NCI-H1105 treated with DMSO at 0.1 percent for 48 hours (cell line): ENCODE measurements around the gene UBAC2.

Source experiments
- DNase-seq: peaks from one replicate; lab custom pipeline; 2025; lab: John Stamatoyannopoulos, UW

Gene UBAC2

GRCh38 chr13:99313501-99313900, 112.8 kb downstream of the UBAC2 start:
- DNase-seq, result no peak

GRCh38 chr13:99313941-99314340, 113.3 kb downstream of the UBAC2 start:
- DNase-seq, result no peak

GRCh38 chr13:99314640-99315176, 114.1 kb downstream of the UBAC2 start:
- no peak for DNase-seq

GRCh38 chr13:99315186-99315585, 114.5 kb downstream of the UBAC2 start:
- DNase-seq, result no peak

- DNase-seq, result no peak
Observed at GRCh38 chr13:99316224-99316623, 115.6 kb downstream of the UBAC2 start.

- DNase-seq, result peak; percentile 56
Observed at GRCh38 chr13:99316657-99317256, 116.1 kb downstream of the UBAC2 start.

GRCh38 chr13:99320693-99321481, 120.2 kb downstream of the UBAC2 start:
- DNase-seq, result no peak

GRCh38 chr13:99321709-99322108, 121.1 kb downstream of the UBAC2 start:
- no peak for DNase-seq

GRCh38 chr13:99322297-99323103, 121.8 kb downstream of the UBAC2 start:
- DNase-seq, result no peak

- DNase-seq, result no peak
Observed at GRCh38 chr13:99323488-99323887, 122.8 kb downstream of the UBAC2 start.

GRCh38 chr13:99326012-99326411, 125.4 kb downstream of the UBAC2 start:
- no peak for DNase-seq

- DNase-seq, result no peak
Observed at GRCh38 chr13:99327126-99327525, 126.5 kb downstream of the UBAC2 start.

- DNase-seq, result no peak
Observed at GRCh38 chr13:99327761-99328160, 127.1 kb downstream of the UBAC2 start.

- no peak for DNase-seq
Observed at GRCh38 chr13:99329477-99329876, 128.8 kb downstream of the UBAC2 start.

- no peak for DNase-seq
Observed at GRCh38 chr13:99330942-99331341, 130.3 kb downstream of the UBAC2 start.

GRCh38 chr13:99331881-99332293, 131.2 kb downstream of the UBAC2 start:
- no peak for DNase-seq

- no peak for DNase-seq
Observed at GRCh38 chr13:99332456-99332855, 131.8 kb downstream of the UBAC2 start.

- no peak for DNase-seq
Observed at GRCh38 chr13:99334221-99334620, 133.6 kb downstream of the UBAC2 start.

- no peak for DNase-seq
Observed at GRCh38 chr13:99335087-99335486, 134.4 kb downstream of the UBAC2 start.

- DNase-seq, result no peak
Observed at GRCh38 chr13:99335603-99336002, 134.9 kb downstream of the UBAC2 start.

- DNase-seq, result no peak
Observed at GRCh38 chr13:99339230-99339721, 138.6 kb downstream of the UBAC2 start.

GRCh38 chr13:99339736-99340397, 139.2 kb downstream of the UBAC2 start:
- DNase-seq, result no peak
